GM19395 (cell line): ENCODE measurements around the gene CKLF.
"Not testable (repeated sequence)": the region's sequence is repeated elsewhere in the genome, so short reads cannot be mapped to it uniquely, and the experiment has no call there.

ENCODE experiments used
- ATAC-seq: cut with Tn5 transposase; IDR thresholded peaks from one replicate; pipeline ENCODE4 v1.9.1; 2021; ENCODE audit warnings: mild to moderate bottlenecking, moderate library complexity; ENCODE audit not compliant: unreplicated experiment

CKLF gene

DNA sequence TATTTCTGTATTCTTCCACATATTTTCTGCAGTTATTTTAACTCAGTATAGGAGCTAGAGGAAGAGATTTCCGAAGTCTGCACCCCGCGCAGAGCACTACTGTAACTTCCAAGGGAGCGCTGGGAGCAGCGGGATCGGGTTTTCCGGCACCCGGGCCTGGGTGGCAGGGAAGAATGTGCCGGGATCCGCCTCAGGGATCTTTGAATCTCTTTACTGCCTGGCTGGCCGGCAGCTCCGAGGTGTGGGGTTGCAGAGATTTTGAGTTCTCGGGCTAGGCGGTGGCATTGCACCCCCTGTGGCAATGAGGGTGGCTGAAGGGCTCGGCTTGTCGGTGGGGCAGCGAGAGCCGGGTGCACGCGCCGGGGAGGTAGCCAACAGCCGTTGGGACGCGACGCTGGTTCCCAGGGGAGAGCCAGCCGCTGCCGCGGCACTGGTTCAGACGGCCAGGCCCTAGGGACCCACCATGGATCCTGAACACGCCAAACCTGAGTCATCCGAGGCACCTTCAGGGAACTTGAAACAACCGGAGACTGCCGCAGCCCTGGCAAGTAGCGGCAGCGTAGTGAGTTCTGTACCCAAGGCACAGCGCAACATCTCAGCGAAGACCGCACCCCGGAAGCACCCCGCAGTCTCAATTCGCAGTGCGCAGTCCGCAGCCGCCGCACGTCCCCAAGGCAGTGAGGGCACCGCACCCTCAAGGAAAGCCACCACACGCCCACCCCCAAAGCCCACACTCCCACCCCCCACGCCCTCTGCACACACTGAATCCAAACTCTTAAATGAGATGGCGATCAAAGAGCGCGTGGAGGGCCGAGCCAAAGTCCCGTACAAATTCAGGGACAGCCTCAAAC, 13.9 kb downstream of the CKLF start, which contains the start of gene CMTM1:
CMTM1 (plus strand) TSS at position 389 of the 851 bp plus-strand sequence; CDS start at position 464, 75 bp downstream.
- no peak for ATAC-seq

DNA sequence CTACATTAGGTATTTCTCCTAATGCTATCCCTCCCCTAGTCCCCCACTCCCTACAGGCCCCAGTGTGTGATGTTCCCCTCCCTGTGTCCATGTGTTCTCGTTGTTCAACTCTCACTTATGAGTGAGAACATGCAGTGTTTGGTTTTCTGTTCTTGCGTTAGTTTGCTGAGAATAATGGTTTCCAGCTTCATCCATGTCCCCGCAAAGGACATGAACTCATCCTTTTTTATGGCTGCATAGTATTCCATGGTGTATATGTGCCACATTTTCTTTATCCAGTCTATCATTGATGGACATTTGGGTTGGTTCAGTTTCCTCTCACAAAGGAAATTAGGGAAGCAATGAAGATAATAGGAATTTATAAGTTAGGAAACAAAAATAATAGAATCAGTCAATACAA, 14.9 kb downstream of the CKLF start:
- not testable (repeated sequence) for ATAC-seq

GRCh38 chr16:66568355-66568754, 16.0 kb downstream of the CKLF start:
- ATAC-seq, result no peak

GRCh38 chr16:66569131-66569530, 16.8 kb downstream of the CKLF start:
- ATAC-seq, result no peak

- no peak for ATAC-seq
Observed at GRCh38 chr16:66569827-66570405, 17.5 kb downstream of the CKLF start.

DNA sequence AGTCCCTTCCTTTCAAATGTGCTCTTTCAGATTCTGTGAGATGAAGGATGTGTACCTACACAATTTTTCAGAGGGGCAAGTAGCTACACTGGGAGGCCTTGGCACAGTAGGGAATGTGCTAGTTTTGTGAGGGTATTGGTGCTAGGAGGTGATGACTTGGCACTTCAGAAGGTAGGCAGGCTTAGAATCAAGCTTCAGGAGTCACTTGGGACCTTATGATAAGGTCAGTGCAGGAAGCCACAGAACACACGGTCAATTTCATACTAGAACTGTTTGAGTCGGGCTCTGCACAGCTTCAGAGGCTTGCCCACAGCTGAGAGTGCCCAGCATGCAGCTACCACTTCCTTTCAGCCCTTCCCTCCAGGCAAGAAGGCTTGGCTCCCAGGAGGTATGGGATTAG, 20.0 kb downstream of the CKLF start:
- ATAC-seq, result no peak

DNA sequence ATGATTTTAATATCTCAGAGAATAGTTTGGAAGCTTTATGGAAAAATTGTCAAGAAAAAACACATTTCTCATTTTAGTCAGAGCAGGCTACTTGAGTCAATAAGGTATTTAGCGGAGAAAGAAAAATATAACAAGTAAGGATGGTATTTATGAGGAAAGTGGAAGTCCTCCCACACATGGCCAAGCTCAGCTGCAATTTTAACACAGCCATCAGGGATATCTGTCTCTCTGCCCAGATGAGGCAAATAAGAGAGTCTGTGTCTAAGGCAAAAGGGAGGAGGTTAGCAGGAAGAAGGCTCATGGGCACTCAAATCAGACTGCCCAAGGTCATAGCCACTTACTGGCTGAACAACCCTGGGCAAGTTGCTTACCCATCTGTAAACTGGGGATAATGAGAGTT, 21.7 kb downstream of the CKLF start:
- no peak for ATAC-seq

- no peak for ATAC-seq
Observed at GRCh38 chr16:66574531-66574930, 22.2 kb downstream of the CKLF start.

GRCh38 chr16:66575060-66575459, 22.7 kb downstream of the CKLF start:
- ATAC-seq, result no peak

- no peak for ATAC-seq
Observed at GRCh38 chr16:66576296-66576695, 23.9 kb downstream of the CKLF start.

- no peak for ATAC-seq
Observed at GRCh38 chr16:66578651-66579531, 26.5 kb downstream of the CKLF start, which contains the start of gene CMTM2. Gene CMTM2, plus strand, starts transcription at chr16:66579463. Its CDS starts 145 bp downstream, at chr16:66579608.

DNA sequence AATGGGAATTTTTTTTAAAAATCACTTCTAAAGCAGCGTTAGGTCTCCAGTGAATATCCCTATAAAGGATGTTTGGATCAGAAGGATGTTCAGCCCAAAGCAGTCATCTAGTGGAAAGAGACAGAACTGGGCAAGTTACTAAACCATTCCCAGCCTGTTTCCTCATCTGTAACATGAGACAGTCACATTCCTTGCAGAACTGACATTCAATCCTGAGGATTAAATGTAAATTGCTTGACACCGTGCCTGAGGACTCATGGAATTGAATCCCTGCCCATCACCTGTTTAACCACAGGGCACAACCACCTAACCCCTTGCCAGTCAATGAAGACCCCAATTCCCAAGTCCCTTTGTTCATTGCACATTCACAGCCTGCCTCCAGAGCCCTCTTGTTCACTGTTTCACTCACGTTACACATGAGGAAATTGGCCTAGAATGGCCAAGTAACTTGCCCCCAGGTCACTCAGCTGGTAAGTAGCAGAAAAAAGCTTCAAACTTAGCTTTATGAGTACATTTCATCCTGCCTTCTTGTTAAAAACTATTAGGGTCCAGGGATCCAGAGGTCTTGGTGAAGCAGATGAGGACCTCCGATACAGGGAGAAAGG, 28.3 kb downstream of the CKLF start:
- no peak for ATAC-seq

DNA sequence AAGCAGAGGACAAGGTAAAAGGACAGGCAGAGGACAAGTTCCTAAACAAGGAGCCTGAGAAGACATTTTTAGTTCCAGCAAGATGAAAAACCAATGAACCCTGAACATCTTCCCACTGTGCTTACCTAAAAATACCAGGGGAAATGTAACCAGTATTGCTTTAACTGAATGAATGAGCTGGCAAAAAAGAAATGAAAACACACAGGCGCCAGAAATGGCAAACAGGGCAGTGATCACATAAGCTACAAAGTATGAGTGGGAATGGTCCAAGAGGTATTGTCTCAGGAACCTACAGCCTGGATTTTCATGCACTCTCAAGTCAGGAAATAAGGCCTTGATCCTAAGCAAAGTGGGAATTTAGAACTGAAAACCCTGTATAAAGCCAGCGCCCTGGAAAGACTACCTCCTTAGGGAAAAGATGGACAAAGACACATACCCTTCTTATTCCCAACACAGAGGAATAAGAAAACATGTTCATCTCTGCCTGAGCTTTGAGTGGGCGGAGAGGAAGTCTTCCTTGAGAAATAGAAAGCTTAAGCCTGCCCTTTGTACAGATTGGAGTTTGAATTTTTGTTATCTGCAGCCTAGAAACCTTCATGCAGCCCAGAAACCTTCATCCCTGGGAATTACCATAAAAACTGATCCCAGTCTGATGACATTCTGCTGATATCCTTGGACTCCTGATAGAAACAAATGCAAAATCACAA, 29.0 kb downstream of the CKLF start:
- ATAC-seq, result no peak

DNA sequence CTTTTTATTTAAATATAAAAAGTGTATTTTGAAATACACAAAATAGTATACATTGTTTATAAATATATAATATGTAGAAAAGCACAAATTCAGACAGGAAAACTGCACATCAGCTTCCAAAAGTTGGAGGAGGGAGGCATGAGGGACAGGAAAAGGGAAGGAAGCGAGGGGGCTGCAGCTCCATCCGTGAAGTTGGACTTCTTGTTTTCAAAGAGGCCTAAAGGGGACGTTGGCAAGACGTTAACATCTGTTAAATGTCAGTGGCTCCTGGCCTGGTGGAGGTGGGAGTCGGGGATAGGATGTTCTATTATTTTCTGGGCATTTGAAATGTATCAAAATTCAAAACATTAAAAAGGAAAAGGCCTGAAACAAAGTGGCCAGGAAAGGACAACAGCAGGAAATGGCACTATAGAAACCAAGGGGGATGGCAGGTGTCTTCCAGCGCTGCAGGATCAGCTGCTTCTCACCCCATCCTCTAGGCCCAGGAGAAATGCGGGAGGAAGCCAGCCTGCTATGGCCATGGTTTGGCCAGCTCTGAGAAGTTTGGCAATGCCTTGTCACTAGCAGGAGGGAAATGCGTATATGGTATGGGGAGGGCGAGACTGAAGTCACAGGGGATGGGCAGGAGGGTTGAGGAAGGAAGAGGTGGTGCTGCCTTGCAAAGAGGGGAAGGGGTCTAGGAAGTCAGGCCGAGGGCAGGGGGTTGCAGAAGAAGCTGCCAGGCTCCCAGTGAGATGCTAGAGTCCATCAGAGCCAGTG, 33.3 kb downstream of the CKLF start:
- no peak for ATAC-seq

DNA sequence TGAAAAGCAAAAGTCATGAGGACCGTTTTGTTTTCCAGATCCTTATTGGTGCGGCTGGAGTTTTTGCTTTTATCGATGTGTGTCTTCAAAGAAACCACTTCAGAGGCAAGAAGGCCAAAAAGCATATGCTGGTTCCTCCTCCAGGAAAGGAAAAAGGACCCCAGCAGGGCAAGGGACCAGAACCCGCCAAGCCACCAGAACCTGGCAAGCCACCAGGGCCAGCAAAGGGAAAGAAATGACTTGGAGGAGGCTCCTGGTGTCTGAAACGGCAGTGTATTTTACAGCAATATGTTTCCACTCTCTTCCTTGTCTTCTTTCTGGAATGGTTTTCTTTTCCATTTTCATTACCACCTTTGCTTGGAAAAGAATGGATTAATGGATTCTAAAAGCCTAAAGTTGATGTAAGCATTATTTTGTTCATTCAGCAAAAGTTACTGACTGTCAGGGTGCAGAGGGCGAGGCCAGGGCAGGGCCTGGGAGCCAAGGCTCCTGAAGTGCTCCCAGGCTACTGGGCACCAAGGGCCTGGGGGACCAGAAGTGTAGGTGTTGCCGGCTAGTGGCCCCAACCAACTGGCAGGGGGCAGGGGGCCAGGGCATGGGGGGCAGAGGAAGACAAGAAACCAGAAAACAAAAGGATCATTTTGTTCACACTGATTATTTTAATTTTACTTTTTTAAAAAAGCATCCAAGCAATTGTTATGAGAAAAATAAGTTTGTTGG, 35.7 kb downstream of the CKLF start:
- no peak for ATAC-seq

DNA sequence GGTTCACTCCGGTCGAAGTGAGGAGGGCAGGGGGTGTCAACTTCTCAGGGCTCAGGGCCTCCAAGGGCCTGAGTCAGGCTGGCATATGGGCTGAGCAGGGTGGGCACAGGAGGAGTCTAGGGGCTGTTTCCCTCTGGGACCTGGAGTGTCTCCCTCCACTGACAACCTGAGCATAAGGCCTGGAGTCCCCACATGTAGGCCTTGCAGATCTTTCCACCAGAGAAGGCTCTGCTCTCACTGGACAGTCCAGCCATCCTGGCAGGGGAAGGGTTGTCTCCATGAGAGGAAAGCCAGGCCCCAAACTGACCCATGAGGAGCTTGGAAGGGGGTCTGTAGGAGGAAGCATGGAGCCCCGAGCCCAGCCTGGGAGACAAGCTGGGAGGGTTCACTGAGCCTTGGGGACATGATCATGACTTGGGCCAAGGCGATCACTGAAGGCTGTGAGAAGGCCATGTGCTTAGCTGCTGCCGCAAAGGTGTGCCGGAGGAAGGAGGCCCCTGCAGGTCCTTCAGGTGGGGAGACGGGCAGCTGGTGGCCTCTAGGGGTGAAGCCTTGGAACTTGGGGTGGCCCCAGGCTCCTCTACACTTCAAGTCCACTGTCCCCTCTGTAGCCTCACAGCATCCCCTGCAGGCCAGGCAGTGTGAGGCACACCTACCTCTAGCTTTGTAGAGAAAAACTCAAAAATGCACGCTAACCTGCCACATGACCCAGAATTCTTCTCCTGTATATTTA, 36.8 kb downstream of the CKLF start:
- peak; percentile 75 for ATAC-seq

GRCh38 chr16:66590322-66590721, 37.9 kb downstream of the CKLF start:
- peak; percentile 64 for ATAC-seq

DNA sequence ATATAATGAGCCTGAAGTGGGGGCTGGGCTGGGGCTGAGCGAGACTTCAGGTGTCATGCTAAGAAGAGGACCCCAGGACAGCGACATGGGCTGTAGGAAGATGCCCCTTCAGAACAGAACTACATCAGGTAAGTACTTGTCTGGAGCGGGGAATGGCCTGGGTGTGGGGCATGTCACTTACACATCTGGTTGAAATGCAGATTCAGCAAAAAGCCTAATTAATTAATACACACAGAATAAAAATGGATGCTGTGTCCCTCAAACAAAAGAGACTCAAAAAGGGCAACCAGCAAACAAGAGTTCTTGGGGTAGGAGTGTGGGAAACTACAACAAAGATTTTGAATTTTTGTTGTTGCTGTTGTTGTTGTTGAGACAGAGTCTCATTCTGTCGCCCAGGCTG, 38.6 kb downstream of the CKLF start:
- no peak for ATAC-seq
